NCI-H146 (cell line): ENCODE measurements around the gene NAA50.

Experiments used
- DNase-seq: peaks from one replicate; lab custom pipeline; 2025; lab: John Stamatoyannopoulos, UW

The NAA50 gene

DNA sequence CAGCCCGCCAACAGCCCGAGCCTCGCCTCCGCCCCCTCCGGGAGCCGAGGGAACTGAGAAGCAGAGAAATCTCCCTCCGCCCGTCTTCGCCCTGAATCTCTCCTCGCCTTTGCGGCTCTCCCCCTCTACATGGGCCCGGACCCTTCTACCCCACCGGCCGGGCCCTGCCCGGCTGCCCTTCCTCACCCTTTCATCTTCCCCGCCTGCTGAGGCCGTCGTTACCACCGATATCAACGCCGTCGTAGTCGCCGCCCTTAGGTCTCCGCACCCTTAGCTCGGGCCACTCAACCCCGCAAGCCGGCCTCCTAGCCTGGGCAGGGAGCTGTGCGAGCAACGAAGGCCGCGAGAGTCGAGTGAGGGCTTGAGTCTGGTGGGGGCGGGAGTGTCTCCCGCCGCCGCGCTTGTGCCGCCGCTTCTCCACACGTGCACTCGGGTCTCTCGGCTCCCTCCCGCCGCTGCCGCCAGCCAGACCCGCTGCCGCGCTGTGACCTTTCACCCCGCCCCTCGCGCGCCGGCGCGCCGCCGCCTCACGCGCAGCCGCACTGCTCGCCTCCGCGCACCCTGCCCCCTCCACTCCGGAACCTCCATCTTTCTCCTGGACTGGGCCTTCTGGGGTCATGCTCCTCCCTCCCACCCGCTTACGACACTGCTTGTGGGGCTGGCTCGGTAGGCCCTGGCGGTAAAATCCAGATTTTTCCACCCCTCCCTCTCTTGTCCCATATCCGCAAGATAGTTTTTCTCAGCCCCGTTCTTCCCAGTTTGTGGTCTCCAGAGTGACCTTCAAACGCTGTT is at the start of gene NAA50:
TSS of gene NAA50 (minus strand) at position 494 of the 792 bp plus-strand sequence. CDS start at position 194, 300 bp downstream.
- peak; percentile 96 for DNase-seq

DNA sequence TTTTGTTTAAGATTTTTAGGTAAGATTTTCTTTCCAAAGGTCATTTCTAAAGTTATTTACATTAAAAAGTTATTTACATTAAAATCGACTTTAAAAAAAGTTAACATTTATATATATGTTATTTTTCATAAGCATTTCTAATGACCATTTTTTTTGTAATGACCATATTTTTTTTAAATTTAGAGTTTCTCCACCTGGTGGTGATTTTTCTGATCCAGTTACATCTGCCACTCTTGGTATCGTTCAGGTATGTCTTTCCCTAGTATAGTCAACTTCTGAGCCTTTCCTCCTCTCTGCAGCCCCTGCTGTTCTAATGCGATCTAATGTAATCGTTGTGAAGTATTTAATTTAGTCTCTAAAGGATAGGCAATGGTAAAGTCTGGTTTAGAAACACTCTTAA is 49.6 kb upstream of the NAA50 start:
- DNase-seq = no peak

DNA sequence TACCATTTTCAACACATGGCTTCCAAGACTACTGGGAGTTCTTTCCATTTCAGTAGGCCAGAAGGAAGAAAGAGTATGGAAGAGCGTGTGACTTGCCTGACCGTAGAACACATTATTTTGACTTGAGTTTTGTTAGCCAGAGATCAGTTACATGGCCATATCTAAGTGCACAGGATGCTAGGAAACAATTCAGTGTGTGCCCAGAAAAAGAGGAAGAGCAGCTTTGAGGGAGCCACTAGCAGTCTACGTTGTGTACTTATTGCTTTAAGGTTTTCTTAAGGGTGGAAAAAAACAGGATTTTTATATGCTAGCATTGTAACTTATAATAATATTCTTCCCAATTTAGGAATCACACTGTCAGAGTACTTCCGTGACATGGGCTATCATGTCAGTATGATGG is 48.5 kb upstream of the NAA50 start:
- no peak for DNase-seq

DNA sequence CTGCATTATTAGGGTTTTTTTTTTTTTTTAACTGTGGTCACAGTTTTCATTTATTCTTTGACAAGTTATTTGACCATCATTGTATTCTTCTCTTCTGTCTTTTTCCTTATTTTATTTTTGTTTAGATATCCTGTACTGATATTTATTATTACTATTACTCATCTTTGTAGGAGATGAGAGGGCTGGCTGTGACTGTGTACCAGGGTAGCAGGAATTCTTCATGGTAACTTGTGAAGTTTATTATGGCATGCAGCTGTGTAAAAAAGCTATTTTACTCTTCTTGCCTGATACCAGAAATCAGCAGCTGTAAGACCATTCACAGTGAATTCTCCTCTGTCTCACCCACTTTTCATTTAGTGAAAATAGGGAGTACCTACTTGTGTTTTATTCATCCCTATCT is 45.3 kb upstream of the NAA50 start:
- DNase-seq = no peak

DNA sequence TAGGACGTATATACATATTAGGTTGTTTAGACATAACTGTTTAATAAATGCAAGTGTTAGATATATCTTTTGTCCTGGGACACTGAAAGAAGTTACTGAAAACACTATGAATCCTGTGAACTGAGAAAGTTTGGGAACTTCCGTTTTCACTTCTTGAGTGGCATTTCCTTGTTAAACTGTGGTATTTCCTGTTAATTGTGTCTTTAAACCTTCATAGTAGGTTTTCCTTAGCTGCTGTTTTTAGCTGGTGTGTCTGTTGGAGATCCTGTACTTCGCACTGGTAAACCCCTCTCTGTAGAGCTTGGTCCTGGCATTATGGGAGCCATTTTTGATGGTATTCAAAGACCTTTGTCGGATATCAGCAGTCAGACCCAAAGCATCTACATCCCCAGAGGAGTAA is 37.9 kb upstream of the NAA50 start:
- no peak for DNase-seq

DNA sequence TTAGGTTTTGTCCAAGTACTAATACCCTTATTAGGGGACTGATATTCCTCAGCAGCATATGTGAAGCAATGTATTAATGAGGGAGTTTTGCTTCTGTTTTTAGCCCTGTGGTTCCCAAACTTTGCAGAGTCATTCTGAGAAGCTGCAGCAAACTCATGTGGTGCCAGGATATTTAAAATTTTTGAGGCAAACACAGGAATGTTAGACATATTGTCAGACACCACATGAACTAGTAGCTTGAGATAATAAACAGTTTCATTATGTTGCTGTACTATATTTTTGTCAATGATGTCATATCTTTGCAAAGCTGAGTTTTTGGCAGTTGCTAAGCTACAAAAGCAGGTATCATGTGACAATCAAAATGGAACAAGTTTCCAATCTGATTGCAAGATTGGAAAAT is 37.4 kb upstream of the NAA50 start:
- DNase-seq = no peak

DNA sequence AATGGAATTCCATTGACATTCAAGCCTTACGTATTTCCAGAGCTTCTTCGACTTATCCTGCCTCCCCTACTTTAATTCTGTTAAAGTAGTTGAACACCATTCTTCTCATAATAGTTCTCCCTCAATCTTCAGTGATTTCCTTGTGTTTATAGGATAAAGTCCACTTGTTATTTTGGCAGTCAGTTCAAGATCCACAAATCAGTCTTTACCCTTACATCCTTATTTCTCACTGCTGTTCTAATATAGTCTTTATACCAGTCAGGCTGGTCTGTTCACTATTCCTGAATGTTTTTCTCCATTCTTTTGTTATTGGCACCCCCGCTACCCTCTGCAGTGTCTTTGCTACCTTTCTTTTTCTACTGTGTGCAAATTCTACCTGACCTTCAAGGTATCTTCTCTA is 30.5 kb upstream of the NAA50 start:
- DNase-seq = no peak

DNA sequence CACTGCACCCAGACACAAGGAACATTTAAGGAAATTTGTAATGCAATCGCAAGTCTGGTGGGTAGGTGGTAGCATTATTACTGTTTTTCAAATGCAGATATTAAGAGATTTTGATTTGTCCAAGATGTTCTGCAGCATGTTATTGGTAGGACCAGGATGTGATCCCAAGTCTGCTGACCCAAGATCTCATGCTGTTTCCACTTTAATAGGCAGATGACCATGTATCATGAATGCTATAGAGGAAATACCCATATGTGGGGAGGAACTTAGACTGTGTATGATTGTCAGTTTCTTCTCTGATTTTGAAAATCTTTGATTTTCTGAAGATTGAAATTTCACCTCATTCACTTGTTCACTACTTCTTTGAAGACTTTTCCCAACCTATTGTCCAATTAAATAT is 29.5 kb upstream of the NAA50 start:
- no peak for DNase-seq

DNA sequence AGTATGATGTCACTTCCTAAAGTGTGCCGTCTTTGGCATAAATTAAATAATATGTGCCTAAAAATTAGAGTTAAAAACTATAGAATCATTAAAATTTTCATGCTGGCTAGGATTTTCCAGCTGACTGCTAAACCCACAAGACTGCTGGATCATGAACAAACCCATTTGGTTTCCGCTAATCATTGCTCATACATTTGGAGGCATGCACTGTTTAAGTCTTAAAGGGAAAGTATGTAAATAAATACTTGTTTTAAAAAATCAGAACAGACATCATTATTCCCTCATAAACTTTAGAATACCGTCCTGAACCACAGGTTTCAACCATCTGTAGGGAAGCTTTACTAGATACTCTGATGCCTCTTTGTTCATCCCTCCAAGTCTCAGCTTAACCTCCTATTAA is 27.3 kb upstream of the NAA50 start:
- no peak for DNase-seq

DNA sequence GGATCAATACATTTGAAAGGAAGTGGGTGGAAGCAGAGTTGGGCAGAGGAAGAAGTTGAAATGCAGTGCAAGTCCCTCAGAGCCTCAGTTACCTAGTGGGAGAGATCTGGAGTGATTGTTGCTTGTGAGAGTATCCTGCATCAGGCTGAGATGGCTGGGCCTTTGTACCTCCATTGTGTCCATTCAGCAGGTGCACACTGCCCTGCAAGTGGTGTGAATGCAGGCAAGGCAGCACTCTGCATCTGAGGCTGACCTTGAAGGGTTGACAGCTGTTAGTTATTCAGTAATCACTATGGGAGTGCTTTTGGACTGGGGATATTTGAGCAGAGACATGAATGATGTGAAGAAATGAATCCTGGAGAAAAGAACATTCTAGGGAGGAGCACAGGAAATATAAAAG is 25.9 kb upstream of the NAA50 start:
- DNase-seq = no peak

DNA sequence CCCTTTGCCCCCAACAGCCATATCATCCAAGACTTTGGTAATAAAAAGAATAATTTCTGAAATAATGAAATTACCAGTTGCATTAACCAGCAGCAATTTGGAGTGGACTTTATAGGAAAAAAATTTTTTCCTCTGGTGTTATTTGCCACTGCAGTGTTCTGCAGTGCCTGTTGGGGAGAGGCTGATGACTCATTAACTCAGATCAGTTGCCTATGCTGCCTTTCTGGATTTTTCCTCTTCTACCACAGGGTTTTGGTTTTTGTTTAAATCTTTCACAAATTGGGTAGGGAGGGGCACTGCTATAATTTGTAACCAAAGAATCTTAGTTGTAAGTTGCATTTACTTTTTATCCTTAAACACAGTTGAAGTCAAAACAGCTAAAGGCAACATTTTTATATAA is 23.5 kb upstream of the NAA50 start:
- no peak for DNase-seq

DNA sequence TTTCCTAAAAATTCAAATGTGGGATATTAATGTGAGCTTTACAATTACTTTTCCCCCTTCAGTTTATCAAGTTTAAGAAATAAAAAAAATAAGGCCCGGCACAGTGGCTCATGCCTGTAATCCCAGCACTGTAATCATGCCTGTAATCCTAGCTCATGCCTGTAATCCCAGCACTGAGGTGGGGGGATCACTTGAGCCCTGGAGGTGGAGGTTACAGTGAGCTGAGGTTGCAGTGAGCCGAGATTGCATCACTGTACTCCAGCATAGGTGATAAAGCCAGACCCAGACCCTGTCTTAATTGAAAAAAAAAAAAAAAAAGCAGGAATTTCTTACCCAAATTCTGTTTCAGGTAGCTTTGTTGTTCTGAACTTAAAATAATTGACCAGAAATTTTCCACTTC is 18.6 kb upstream of the NAA50 start:
- no peak for DNase-seq

DNA sequence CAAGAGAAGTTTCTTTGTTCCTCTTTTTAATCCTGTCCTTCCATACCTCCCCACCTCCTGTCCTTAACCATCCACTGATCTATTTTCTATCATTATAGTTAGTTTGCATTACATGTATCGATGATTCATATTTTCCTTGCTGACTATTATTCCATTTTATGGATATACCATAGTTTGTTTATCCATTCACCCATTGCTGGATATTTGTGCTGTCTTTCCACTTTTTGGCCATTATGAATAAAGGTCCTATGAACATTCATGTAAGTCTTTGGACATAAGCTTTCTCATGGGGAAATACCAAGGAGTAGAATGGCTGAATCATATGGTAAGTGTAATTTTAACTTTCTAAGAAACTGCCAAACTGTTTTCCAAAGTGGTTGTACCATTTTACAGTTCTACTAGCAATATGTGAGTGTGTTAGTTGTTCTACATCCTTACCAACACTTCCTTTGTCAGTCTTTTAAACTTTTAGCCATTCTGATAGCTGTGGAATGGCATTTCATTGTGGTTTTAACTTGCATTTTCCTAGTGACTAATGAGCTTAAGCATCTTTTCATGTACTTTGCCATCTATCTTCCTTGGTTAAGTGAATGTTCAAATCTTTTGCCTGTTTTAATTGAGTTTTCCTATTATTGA is 12.5 kb upstream of the NAA50 start:
- no peak for DNase-seq

DNA sequence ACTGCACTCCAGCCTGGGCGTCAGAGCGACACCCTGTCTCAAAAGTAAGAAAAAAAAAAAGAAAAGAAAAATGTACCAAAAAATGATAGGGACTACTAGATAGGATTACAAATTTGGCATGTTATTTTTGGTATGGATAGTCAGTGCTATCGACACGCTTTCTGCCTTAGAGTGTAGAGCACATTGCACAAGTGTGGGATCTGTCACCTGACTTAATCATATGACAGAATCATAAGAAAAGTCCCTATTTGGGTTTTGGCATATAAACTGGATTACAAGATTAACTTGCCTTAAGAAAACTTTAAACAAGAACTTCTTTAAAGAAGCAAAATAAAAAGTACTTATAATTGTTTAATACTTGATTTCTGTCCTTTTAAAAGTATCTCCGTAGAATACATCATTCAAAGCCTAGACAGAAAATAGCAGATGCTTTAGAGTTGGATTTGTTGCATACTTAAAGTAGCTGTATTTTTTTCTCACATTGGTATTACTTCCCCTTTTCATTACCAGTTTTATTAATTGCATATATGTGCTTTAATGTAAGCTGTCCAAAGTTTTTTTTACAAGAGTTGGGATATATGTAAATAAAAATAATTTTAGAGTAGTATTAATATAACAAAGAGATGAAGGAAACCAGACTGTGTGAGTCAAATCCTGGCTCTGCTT is 8.6 kb upstream of the NAA50 start:
- no peak for DNase-seq

DNA sequence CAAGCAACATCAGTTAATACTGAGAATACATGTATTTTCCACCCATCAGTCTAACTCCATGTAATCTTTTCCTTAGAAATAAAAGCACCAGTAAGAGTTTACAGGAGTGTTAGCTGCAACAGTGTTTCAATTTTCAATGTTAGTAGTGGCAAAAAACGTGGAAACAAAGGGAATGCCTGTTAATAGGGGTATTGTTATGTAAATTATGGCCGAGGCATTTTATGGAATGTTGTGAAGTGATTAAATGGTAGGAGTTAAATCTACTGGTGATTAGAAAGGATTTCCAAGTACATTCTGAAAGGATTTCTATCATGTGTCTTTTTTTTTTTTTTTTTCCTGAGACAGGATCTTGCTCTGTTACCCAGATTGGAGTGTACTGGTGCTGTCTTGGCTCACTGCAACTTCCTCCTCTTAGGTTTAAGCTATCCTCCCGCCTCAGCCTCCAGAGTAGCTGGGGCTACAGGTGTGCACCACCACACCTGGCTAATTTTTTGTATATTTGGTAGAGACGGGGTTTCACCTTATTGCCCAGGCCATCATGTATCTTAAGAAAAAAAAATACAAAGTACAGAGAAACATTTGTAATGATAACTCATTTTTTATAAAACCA is 7.4 kb upstream of the NAA50 start:
- DNase-seq = no peak

DNA sequence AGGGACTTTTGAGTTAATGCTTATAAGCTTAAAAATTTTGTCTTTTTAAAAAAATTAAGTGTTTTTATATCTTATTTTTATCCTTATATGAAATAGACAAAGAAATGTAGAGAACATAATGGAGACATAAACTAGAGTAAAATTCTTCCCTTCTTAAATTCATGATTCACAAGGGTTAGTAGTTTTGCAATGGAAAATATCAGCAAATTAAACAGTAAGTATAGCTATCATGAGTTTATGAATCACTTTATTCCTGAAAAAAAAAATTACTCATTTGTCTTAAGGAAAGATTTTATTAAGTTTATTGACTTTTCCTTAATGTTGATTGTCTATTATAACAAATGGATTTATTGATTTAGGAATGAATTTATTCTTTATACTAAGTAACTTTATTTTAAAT is 5.1 kb upstream of the NAA50 start:
- DNase-seq = no peak

DNA sequence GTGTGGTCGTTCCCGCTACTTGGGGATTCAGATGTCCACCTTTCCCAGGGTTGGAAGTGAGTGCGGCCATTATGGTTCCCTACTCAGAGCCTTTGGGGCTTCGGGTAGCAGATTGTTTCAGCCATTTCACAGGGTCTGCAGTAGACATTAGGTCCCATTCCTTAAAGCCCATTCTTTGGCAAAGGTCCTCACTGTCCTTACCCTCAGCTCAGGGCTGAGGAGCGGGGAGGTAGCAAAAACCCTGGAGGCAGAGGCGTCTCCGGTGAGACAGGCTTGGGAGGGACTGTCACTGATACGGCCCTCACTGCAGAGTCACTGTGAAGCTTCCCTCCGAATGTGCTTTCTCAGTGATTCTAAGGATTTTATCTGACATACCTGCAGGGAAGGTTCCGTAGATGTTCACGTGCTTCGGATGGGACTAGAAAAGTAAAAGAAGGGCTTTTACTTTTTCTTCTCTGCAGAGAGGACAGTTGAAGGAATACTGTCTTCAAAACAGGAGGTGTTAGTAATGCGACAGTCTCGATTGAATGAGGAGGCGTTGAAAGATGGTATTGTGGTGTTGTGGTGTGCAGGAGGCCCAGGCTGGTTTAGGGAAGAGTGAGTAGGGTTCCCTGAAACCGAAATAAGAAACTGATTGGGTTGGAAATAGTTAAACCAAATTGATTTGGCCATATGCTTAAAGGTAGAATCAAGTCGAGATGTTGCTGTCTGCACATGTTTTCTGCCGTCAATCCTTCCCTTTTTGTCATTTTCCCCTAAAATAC is 1.4 kb upstream of the NAA50 start:
- DNase-seq = peak; percentile 69

DNA sequence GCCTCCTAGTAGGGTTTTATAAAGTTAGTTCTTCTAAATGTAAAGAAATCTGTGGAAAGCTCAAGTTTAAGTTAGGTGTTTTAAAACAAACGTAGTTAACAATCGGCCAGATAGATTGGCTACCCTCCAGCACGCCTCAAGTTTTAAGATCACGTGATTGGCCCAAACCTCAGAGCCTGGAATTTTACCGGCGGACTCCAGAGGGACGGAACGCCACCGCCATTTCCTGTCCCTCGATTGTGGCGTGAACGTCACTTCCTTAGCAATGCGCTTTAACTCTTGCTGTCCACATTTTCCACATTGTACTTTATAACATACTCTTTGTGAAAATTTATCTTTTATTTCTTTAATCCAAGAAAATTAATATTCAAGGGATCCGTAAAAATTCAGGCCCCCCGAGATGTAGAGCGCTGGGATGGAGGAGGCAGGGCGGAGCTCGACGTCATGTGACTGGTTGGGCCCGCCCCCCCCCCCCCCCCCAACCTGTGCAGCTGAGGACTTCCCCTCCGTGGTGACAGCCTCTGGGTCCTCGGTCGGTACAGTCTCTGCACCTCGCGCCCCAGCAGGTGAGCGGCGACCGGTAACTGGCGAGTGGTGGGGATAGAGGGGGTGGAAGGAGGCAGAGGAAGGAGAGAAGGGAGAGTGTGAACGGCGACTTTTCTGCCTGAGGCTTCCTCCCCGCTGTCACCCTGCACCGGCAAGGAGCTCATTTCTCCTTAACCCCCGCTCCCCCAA is 666 bp upstream of the NAA50 start, which contains the start of gene ATP6V1A:
TSS of gene ATP6V1A (plus strand) at position 488 of the 735 bp plus-strand sequence. CDS start 31,719 bp downstream, outside the sequence.
- DNase-seq = peak; percentile 97

DNA sequence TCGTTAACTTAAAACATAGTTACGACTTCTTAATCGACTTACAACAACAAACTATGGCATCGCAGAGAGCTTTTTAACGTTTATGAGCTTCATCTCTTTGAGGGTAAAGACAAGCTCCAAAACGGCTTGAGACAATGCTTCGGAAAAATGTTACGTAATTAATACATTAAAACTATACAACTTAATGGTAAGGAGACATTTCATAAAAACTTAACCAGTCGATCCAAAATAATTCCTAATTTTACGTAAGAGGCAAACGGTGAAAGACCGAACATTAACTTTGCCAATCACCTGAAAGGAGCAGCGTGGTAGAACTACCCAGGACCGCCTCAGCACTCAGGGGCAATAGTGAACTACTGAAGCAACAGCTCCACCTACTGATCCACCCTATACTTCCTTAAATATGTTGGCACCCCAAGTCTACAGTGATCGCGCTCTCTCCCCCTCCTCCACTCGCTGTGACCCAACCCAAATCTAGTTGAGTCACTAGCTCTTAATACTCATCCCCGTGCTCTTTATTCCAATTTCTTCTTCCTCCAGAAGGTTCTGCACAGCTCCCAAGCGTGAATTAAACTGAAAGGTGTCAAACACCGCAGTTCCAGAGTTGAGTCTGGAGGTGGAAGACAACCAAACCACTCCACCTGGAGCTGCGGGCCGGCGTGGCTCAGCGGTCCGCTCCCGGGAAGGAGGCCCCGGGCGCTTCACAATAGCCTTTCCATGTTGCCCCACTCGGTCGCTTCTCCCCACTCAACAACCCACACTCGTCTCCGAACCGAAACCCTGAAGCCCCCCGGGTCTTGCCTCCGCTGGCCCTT is 901 bp downstream of the NAA50 start:
- peak; percentile 78 for DNase-seq

DNA sequence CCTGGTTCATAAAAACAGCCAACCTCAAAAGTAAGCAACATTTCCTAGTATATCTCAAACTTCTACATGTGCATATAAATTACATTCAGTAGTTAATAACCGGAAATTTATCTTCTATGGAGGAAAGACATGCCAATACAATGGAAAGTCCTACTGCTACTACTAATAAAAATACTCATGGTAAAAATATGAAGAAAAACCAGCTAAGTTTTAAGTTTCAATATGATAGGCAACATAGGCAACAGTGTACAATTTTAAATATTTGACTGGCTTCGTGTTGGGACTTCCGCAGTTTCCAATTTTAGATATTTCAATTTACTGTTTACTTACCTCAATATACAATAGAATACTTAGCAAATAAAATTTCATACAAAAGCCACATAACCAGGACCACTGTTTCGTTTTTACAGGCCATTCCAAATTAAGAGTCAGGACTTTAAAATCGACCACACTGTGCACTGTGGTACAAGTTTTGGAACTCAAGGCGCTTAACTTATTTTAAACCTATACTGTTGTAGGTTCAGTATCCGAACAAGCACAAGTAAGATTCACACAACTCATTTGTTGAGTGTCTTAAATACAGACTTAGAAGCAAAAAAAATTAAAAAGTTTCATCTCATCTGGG is 2.9 kb downstream of the NAA50 start:
- no peak for DNase-seq
